Adrenal gland (tissue), 12 donors: ENCODE results near the gene ABHD16A. TPM values are rescaled to one million over a fixed set of nuclear protein-coding genes. Genes with fewer than 3 reads are reported as not detected.
A peak's percentile ranks its signal among the peaks of the same experiment; 100 is the strongest.

Source experiments
- DNase-seq, 7 donors: peaks; one replicate each; pipeline ENCODE4 v3.0.0-alpha.2; 2019 to 2020
- H3K27ac ChIP-seq, 5 donors: fragments of 200-600 bp; sonication (generic) in 4 of 5; 1 replicate in 3 of 5; 2 replicates in 2 of 5; pipeline versions ENCODE4 v1.5.1 to v1.8.0; 2016 to 2020; ENCODE audit warnings: mild to moderate bottlenecking in 1 of 5
- H3K27me3 ChIP-seq: fragments of 200-600 bp; 2 replicates; pipeline ENCODE4 v1.8.0; 2021
- H3K36me3 ChIP-seq, 2 donors: fragments of 200-600 bp; replicated peaks in 1 of 2; 1 replicate in 1 of 2; 2 replicates in 1 of 2; pipeline versions ENCODE4 v1.5.1 to v1.8.0; 2018 to 2022
- H3K4me1 ChIP-seq, 2 donors: fragments of 200-600 bp; replicated peaks in 1 of 2; 1 replicate in 1 of 2; 2 replicates in 1 of 2; pipeline versions ENCODE4 v1.5.1 to v1.8.0; 2018 to 2021
- H3K4me3 ChIP-seq, 4 donors: fragments of 200-600 bp; sonication (generic) in 3 of 4; one replicate each; pipeline ENCODE4 v1.5.1; 2016 to 2018
- H3K9me3 ChIP-seq, 3 donors: fragments of 200-600 bp; sonication (generic) in 1 of 3; replicated peaks in 1 of 3; 1 replicate in 2 of 3; 2 replicates in 1 of 3; pipeline versions ENCODE4 v1.5.1 to v1.8.0; 2016 to 2021
- CTCF ChIP-seq, 6 experiments: fragments of 450-650 bp in 4 of 6; fragments of 200-600 bp in 2 of 6; sonication (generic) in 1 of 6; IDR thresholded peaks; 1 replicate in 5 of 6; 2 replicates in 1 of 6; pipeline versions ENCODE4 v1.5.1 to v1.8.0; 2016 to 2021; ENCODE audit warnings: antibody characterized with exemption in 6 of 6, mild to moderate bottlenecking in 2 of 6, moderate library complexity in 1 of 6
- POLR2A ChIP-seq, 2 donors: fragments of 450-650 bp; IDR thresholded peaks; one replicate each; pipeline ENCODE4 v1.6.1; 2017; ENCODE audit warnings: antibody characterized with exemption in 2 of 2, mild to moderate bottlenecking in 2 of 2, moderate library complexity in 1 of 2
- WGBS, 4 donors: extraction: QIAGEN DNeasy Blood & Tissue Kit in 2 of 4; methylation state at CpG; one replicate each; pipeline versions ENCODE4 v1.1.5 to v1.1.7; 2013 to 2017; 5-methylcytosine and 5-hydroxymethylcytosine counted together
- intact Hi-C, 2 donors: fragments of 100-400 bp; cut with DNase I; formaldehyde crosslinking; loops; one replicate each; pipeline versions ENCODE4 v1.14.1 to v1.15.0; 2022 to 2023
- polyA plus RNA-seq, 3 donors: library from polyadenylated mRNA; stranded (reverse); fragments of 200-250 nt in 2 of 3; fragments of 350-450 nt in 1 of 3; fragmentation: Illumina TruSeq in 1 of 3; extraction: RNeasy Lipid Tissue Mini Kit (QIAGEN cat#74804) in 1 of 3; gene quantifications; one replicate each; pipeline ENCODE4 v1.2.3, GENCODE V29; 2013 to 2014
- total RNA-seq, 9 donors: library from RNA; depleted of rRNA in 4 of 9; stranded (reverse); fragments of >200 nt in 4 of 9; fragments of 120-200 nt in 1 of 9; fragmentation: NEBNext Ultra II Directional in 1 of 9; extraction: Animal tissue kit (Norgen Biotek cat#: 25700) in 1 of 9; gene quantifications; one replicate each; pipeline versions ENCODE4 v1.1.0 to v1.2.4, GENCODE V29; 2013 to 2023
- donor health status: healthy with polysubstance abuse.
- donor health status: Bipolar disorder and iron deficiency.
- donor health status: DM: yes; HTN: yes; CAD: no.
- donor health status: DM: no; HTN: no; CAD: no.
- donor health status: DM: no; HTN: no; CAD: no.
- donor health status: DM: yes; HTN: yes; CAD: no.

The ABHD16A gene
- total and polyA plus RNA-seq, 12 donors: 38.7 to 73.1 (median 58.1) TPM

GRCh38 chr6:31687321-31687720 lies 15.8 kb downstream of the ABHD16A start:
- DNase-seq: no peak
- intact Hi-C loops: loop anchor here (5.0 to 10.0 kb wide), 2 partner anchors 147 to 150 kb away; no protein-coding TSS in a partner anchor
- Histone ChIP-seq H3K36me3 (peaks cover 0 to 67% of the 10 kb centered on the region in 2 donors), H3K27me3 (no peaks in the 10 kb centered on the region), H3K9me3 (no peaks in the 10 kb centered on the region), H3K4me1 (no peaks in the 10 kb centered on the region), H3K27ac (no peak overlapping the region), H3K4me3 (no peak overlapping the region)
- WGBS, 4 donors: 88 to 95% (median 90%) methylated on average over 8 of the region's 8 CpGs
- no peak for TF ChIP-seq CTCF (IDR thresholded peaks at IDR 0.05)

GRCh38 chr6:31686483-31686882 lies 16.6 kb downstream of the ABHD16A start:
- no peak overlapping the region for H3K4me3 ChIP-seq
- DNase-seq: no peak
- 73 to 93% (median 92%) methylated on average over 5 of the region's 5 CpGs for WGBS, 4 donors
- no peak overlapping the region for H3K27ac ChIP-seq
- no peaks in the 10 kb centered on the region for H3K4me1 ChIP-seq
- intact Hi-C loops: loop anchor here (5.0 to 10.0 kb wide), 2 partner anchors 148 to 151 kb away; no protein-coding TSS in a partner anchor
- no peaks in the 10 kb centered on the region for H3K27me3 ChIP-seq
- no peak for TF ChIP-seq CTCF (IDR thresholded peaks at IDR 0.05)
- no peak for TF ChIP-seq POLR2A (IDR thresholded peaks at IDR 0.05)
- peaks cover 0 to 58% of the 10 kb centered on the region in 2 donors for H3K36me3 ChIP-seq
- H3K9me3 ChIP-seq: no peaks in the 10 kb centered on the region

- H3K9me3 ChIP-seq: no peaks in the 10 kb centered on the region
- DNase-seq: no peak
- TF ChIP-seq CTCF (IDR thresholded peaks at IDR 0.05): no peak
- TF ChIP-seq POLR2A (IDR thresholded peaks at IDR 0.05): no peak
- WGBS, 4 donors: 72 to 83% (median 78%) methylated on average over 13 of the region's 13 CpGs
- H3K4me1 ChIP-seq: peaks cover 9 to 10% of the 10 kb centered on the region in 2 donors
- intact Hi-C loops: loop anchor here in 1 of 2 donors (5.0 to 10.0 kb wide), 2 partner anchors 84 to 151 kb away; no protein-coding TSS in a partner anchor
- peak overlapping the region in 1 of 5 donors; percentile 31 for H3K27ac ChIP-seq
- no peak overlapping the region for H3K4me3 ChIP-seq
- peaks cover 0 to 29% of the 10 kb centered on the region in 2 donors for H3K36me3 ChIP-seq
- H3K27me3 ChIP-seq: no peaks in the 10 kb centered on the region
These were observed 19.5 kb downstream of the ABHD16A start for GRCh38 chr6:31683591-31683990.

- intact Hi-C loops: loop anchor here in 1 of 2 donors (5.0 to 10.0 kb wide), 2 partner anchors 86 to 154 kb away; no protein-coding TSS in a partner anchor
- peak overlapping the region in 3 of 5 donors; percentile 47 to 62 (median 59) for H3K27ac ChIP-seq
- peak in 3 of 7 donors; percentile 28 to 42 (median 37) for DNase-seq
These were observed 21.9 kb downstream of the ABHD16A start for GRCh38 chr6:31681135-31681671.

More at GRCh38 chr6:31681135-31681671, 21.9 kb downstream of the ABHD16A start:
- Histone ChIP-seq H3K4me3 (peak overlapping the region in 3 of 4 donors; percentile 20 to 55 (median 27)), H3K27me3 (no peaks in the 10 kb centered on the region), H3K9me3 (no peaks in the 10 kb centered on the region), H3K4me1 (peaks cover 9 to 10% of the 10 kb centered on the region in 2 donors), H3K36me3 (peaks cover 0 to 6% of the 10 kb centered on the region in 2 donors)
- TF ChIP-seq CTCF (IDR thresholded peaks at IDR 0.05): peak in 2 of 6 experiments; percentile 5 to 8
- no peak for TF ChIP-seq POLR2A (IDR thresholded peaks at IDR 0.05)
- 5 to 9% (median 7%) methylated on average over 7 to 40 of the region's 40 CpGs for WGBS, 4 donors
